Activated B cell treated with CpG ODN at 0.5 μM for 24 hours (primary cell): ENCODE results near the gene FGF5. TPM values are rescaled to one million over a fixed set of nuclear protein-coding genes. Genes with fewer than 3 reads are reported as not detected.

ENCODE experiments used
- ATAC-seq: fragments of 200-7000 bp; cut with Tn5 transposase; one replicate; pipeline ENCODE4 v1.10.0; 2021; ENCODE audit warnings: low read depth, mild to moderate bottlenecking, moderate library complexity
- CTCF ChIA-PET: fragments of 350-600 bp; sonication (Branson Sonifier 250); formaldehyde crosslinking; loops from one replicate; lab custom pipeline; 2021; ENCODE audit warnings: antibody characterized with exemption; lab: Charles Lee
- POLR2A ChIA-PET: fragments of 350-600 bp; sonication (Branson Sonifier 250); formaldehyde crosslinking; loops from one replicate; lab custom pipeline; 2021; ENCODE audit warnings: antibody characterized with exemption; lab: Charles Lee
- DNase-seq: peaks from one replicate; pipeline ENCODE4 v3.0.0; 2022
- H3K27ac Mint-ChIP-seq: one replicate; pipeline ENCODE4 v1.8.0; 2020; ENCODE audit warnings: mixed read lengths
- H3K27me3 Mint-ChIP-seq: one replicate; pipeline ENCODE4 v1.8.0; 2021; ENCODE audit warnings: mixed read lengths
- H3K36me3 Mint-ChIP-seq: one replicate; pipeline ENCODE4 v1.8.0; 2021; ENCODE audit warnings: low read depth, mixed read lengths
- H3K4me1 Mint-ChIP-seq: one replicate; pipeline ENCODE4 v1.8.0; 2021; ENCODE audit warnings: mixed read lengths
- H3K4me3 Mint-ChIP-seq: one replicate; pipeline ENCODE4 v1.8.0; 2020; ENCODE audit warnings: mild to moderate bottlenecking, mixed read lengths
- H3K9me3 Mint-ChIP-seq: one replicate; pipeline ENCODE4 v1.8.0; 2020; ENCODE audit warnings: mixed read lengths
- intact Hi-C: fragments of 100-400 bp; cut with micrococcal nuclease; formaldehyde crosslinking; loops from one replicate; pipeline ENCODE4 v1.15.1; 2024
- total RNA-seq: library from RNA; stranded (reverse); gene quantifications from 2 replicates; pipeline ENCODE4 v1.2.3, GENCODE V29; 2022
- TF ChIP-seq, protein P1 (sequence below): fragments of 200-600 bp; IDR thresholded peaks from one replicate; pipeline ENCODE4 v1.8.0; 2022; ENCODE audit warnings: antibody characterized with exemption, mild to moderate bottlenecking

The FGF5 gene
- total RNA-seq, 1 donor from 2014 or later: not detected

DNA sequence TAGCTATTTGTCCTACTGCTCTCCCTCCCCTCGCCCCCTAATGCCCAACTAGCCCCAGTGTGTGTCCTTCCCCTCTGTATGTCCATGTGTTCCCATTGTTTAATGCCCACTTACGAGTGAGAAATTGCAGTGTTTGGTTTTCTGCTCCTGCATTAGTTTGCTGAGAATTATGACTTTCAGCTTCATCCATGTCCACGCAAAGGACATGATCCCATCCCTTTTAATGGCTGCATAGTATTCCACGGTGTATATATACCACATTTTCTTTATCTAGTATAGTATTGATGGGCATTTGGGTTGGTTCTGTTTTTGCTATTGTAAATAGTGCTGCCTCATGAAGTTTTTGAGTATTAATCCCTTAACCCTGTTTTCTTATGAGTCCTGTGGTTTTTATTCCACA, 35.4 kb downstream of the FGF5 start:
- TF ChIP-seq, protein P1, sequence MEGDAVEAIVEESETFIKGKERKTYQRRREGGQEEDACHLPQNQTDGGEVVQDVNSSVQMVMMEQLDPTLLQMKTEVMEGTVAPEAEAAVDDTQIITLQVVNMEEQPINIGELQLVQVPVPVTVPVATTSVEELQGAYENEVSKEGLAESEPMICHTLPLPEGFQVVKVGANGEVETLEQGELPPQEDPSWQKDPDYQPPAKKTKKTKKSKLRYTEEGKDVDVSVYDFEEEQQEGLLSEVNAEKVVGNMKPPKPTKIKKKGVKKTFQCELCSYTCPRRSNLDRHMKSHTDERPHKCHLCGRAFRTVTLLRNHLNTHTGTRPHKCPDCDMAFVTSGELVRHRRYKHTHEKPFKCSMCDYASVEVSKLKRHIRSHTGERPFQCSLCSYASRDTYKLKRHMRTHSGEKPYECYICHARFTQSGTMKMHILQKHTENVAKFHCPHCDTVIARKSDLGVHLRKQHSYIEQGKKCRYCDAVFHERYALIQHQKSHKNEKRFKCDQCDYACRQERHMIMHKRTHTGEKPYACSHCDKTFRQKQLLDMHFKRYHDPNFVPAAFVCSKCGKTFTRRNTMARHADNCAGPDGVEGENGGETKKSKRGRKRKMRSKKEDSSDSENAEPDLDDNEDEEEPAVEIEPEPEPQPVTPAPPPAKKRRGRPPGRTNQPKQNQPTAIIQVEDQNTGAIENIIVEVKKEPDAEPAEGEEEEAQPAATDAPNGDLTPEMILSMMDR: no peak
- H3K27me3 Mint-ChIP-seq: peaks cover 22% of the 10 kb centered on the region
- no peaks in the 10 kb centered on the region for H3K4me1 Mint-ChIP-seq
- no peak for ATAC-seq
- no peaks in the 10 kb centered on the region for H3K36me3 Mint-ChIP-seq
- DNase-seq: no peak
- H3K27ac Mint-ChIP-seq: no peak overlapping the region
- no peak overlapping the region for H3K4me3 Mint-ChIP-seq
- no peaks in the 10 kb centered on the region for H3K9me3 Mint-ChIP-seq
- ChIA-PET POLR2A (no interaction called here), CTCF (no interaction called here)
- intact Hi-C loops: no loop called here

DNA sequence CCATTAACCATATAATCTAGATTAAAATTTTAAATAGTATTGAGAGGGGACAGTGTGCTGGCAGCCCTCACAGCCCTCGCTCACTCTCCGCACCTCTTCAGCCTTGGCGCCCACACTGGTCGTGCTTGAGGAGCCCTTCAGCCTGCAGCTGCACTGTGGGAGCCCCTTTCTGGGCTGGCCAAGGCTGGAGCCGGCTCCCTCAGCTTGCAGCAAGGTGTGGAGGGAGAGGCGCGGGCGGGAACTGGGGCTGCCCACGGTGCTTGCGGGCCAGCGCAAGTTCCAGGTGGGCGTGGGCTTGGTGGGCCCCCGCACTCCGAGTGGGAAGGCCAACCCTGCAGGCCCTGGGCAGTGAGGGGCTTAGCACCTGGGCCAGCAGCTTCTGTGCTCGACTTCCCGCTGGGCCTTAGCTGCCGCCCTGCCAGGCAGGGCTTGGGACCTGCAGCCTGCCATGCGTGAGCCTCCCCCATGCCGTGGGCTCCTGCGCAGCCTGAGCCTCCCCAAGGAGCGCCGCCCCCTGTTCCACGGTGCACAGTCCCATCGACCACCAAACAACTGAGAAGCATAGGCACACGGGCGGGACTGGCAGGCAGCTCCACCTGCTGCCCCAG, 36.3 kb downstream of the FGF5 start:
- no peaks in the 10 kb centered on the region for H3K9me3 Mint-ChIP-seq
- H3K4me1 Mint-ChIP-seq: no peaks in the 10 kb centered on the region
- H3K4me3 Mint-ChIP-seq: no peak overlapping the region
- ATAC-seq (no peak), DNase-seq (no peak)
- ChIA-PET CTCF (no interaction called here), POLR2A (no interaction called here)
- peaks cover 25% of the 10 kb centered on the region for H3K27me3 Mint-ChIP-seq
- intact Hi-C loops: no loop called here
- TF ChIP-seq, protein P1: no peak
- H3K27ac Mint-ChIP-seq: no peak overlapping the region
- no peaks in the 10 kb centered on the region for H3K36me3 Mint-ChIP-seq

DNA sequence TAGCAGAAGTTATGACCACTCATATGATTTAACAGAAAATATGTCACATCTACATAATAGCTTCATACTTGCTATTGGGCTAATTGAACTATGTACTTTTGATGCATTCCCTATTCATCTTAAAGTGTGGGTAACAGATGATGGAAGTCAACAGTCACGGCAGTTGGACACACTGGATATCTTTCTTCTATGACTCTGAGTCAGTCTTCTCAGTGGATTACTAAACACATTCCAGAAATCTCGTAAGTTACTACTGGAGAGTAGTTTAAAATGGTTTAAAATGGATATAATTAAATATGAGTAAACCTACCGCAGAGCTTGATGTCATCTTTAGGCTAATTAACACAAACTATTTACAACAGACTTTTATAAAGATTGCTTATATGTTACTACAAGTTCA, 39.0 kb downstream of the FGF5 start:
- Mint-ChIP-seq H3K4me1 (no peaks in the 10 kb centered on the region), H3K9me3 (no peaks in the 10 kb centered on the region), H3K27me3 (peaks cover 31% of the 10 kb centered on the region), H3K27ac (no peak overlapping the region), H3K4me3 (no peak overlapping the region), H3K36me3 (no peaks in the 10 kb centered on the region)
- DNase-seq: no peak
- CTCF ChIA-PET: no interaction called here
- ATAC-seq: no peak
- TF ChIP-seq, protein P1: no peak
- POLR2A ChIA-PET: no interaction called here
- intact Hi-C loops: no loop called here

DNA sequence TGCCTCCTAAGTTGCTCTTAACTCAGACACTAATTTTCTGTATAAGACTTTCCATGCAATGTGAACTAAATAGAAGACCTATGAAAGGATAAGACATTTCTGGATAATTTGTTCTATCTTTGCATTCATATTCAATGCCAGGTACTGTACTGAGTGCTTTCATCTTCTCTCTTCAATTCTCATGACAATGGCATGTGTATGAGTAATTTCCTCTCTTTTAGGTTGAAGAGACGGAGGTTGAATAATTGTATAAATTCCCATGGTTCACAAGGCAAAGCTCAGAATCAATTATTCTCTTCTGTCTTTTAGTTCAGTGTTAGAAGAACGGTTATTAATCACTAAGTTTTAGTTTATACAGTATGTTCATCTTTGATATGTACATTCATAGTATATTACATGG, 39.8 kb downstream of the FGF5 start:
- ATAC-seq: no peak
- CTCF ChIA-PET: no interaction called here
- TF ChIP-seq, protein P1: no peak
- Mint-ChIP-seq H3K27ac (no peak overlapping the region), H3K4me3 (no peak overlapping the region), H3K4me1 (no peaks in the 10 kb centered on the region), H3K36me3 (no peaks in the 10 kb centered on the region), H3K9me3 (no peaks in the 10 kb centered on the region), H3K27me3 (peaks cover 31% of the 10 kb centered on the region)
- intact Hi-C loops: no loop called here
- no peak for DNase-seq
- POLR2A ChIA-PET: no interaction called here

DNA sequence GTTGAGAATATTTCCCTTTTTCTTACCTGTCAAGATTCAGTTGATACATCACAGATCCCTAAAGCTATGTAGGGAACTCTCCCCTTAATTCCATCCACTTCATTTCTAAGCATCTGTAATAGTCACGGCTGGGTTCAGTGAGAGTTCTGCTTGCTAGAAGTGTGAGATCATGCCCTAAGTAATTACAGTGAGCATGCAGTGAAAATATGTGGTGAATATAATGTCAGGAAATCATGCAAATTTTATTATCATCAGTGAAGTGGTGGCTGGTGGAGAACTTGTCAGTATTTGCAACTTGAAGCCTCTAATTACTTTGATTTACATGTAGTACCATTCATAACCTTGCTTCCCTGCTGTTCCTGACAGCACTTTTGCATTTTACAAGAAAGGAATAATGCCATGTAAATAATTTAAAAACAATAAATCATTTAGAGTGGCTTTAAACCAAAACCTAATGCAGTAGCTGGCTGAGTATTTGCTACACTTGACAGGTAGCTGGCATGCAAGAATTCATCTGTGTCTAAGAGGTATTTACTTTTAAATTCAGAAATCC, 40.8 kb downstream of the FGF5 start:
- TF ChIP-seq, protein P1: no peak
- no peaks in the 10 kb centered on the region for H3K9me3 Mint-ChIP-seq
- intact Hi-C loops: no loop called here
- H3K4me3 Mint-ChIP-seq: no peak overlapping the region
- H3K27ac Mint-ChIP-seq: no peak overlapping the region
- CTCF ChIA-PET: no interaction called here
- no peak for ATAC-seq
- H3K36me3 Mint-ChIP-seq: no peaks in the 10 kb centered on the region
- H3K4me1 Mint-ChIP-seq: no peaks in the 10 kb centered on the region
- POLR2A ChIA-PET: no interaction called here
- peaks cover 26% of the 10 kb centered on the region for H3K27me3 Mint-ChIP-seq
- DNase-seq: no peak
